ENCODE measurements around the gene CACNA1B. TPM values are rescaled to one million over a fixed set of nuclear protein-coding genes. Genes with fewer than 3 reads are reported as not detected.

CACNA1B gene
- total RNA-seq, 1 donor from 2014 or later, result 0.74 TPM

DNA sequence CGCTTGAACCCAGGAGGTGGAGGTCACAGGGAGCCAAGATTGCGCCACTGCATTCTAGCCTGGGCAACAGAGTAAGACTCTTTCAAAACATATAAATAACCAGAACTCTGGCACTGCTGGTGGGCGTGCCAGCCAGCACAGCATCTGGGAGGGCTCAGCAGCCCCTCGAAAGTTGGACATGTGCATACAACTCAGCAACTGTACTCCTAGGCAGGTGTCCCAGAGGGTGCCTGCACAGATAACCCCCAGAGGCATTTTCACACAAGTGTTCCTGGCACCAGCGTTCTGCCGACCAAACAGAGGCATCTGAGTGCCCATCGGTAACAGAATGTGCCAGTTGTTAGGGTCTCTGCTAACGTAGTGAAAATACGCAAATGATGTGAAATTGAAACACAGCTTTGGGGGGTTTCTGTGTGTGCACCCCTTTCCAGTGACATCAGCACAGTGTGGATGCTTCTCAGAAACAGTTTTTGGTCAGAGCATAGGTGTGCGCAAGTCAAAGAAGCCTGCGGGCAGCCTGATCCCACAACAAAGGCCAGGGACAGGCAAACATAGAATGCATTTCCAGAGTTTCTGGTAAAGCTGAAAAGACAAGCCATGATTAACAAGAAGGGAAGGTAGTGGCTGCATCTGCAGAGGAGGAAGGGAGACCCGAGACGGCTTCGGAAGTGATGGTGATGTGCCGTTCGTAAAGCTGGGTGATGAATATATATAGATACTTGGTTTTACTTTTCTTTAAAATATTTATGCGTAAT, 190.2 kb downstream of the CACNA1B start:
- TF ChIP-seq POLR2A (IDR thresholded peaks at IDR 0.05) (no peak), POLR2AphosphoS5 (IDR thresholded peaks at IDR 0.05; ENCODE audit: insufficient read depth in 1 of 2, low read depth in 1 of 2) (no peak)
- TF ChIP-seq, protein P1, sequence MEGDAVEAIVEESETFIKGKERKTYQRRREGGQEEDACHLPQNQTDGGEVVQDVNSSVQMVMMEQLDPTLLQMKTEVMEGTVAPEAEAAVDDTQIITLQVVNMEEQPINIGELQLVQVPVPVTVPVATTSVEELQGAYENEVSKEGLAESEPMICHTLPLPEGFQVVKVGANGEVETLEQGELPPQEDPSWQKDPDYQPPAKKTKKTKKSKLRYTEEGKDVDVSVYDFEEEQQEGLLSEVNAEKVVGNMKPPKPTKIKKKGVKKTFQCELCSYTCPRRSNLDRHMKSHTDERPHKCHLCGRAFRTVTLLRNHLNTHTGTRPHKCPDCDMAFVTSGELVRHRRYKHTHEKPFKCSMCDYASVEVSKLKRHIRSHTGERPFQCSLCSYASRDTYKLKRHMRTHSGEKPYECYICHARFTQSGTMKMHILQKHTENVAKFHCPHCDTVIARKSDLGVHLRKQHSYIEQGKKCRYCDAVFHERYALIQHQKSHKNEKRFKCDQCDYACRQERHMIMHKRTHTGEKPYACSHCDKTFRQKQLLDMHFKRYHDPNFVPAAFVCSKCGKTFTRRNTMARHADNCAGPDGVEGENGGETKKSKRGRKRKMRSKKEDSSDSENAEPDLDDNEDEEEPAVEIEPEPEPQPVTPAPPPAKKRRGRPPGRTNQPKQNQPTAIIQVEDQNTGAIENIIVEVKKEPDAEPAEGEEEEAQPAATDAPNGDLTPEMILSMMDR (IDR thresholded peaks at IDR 0.05), result no peak
- H3K27me3 ChIP-seq, result no peaks in the 10 kb centered on the region

DNA sequence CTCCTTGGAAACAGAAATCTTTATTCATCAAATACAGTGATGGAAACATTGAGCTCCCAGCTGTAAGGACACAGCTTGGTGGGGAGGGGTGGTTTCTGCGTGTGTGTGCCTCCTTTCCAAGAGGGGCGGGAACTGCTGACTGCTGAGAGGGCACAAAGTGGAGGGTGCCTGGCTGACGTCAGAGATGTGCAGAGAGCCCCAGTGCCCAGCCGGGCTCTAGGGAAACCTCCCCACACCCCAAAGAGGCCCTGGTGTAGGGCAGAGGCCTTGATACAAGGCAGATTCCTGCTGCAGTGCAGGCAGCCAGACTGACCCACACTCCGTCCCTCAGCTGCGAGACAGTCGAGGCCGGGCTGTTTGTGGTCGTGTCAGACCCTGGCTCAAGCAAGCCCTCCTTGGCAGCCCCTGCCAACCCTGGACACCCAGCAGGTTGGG, 191.0 kb downstream of the CACNA1B start:
- peak in 1 of 2 donors; percentile 76 for DNase-seq (ENCODE audit: extremely low spot score in 2 of 2)
- Histone ChIP-seq H3K27ac (no peak overlapping the region), H3K4me1 (no peaks in the 10 kb centered on the region), H3K4me3 (no peak overlapping the region), H3K9me3 (no peaks in the 10 kb centered on the region), H3K36me3 (no peaks in the 10 kb centered on the region), H3K27me3 (no peaks in the 10 kb centered on the region)
- intact Hi-C loops (cut with DNase I), result no loop called here
- TF ChIP-seq POLR2AphosphoS5 (IDR thresholded peaks at IDR 0.05; ENCODE audit: insufficient read depth in 1 of 2, low read depth in 1 of 2), result no peak
- TF ChIP-seq, protein P1 (IDR thresholded peaks at IDR 0.05), result no peak
- no peak for TF ChIP-seq POLR2A (IDR thresholded peaks at IDR 0.05)

More for the DNA sequence above, 190.2 kb downstream of the CACNA1B start:
- Histone ChIP-seq H3K9me3 (no peaks in the 10 kb centered on the region), H3K36me3 (no peaks in the 10 kb centered on the region), H3K27ac (no peak overlapping the region), H3K4me3 (no peak overlapping the region), H3K4me1 (no peaks in the 10 kb centered on the region)
- intact Hi-C loops (cut with DNase I), result no loop called here
- DNase-seq (ENCODE audit: extremely low spot score in 2 of 2), result no peak

DNA sequence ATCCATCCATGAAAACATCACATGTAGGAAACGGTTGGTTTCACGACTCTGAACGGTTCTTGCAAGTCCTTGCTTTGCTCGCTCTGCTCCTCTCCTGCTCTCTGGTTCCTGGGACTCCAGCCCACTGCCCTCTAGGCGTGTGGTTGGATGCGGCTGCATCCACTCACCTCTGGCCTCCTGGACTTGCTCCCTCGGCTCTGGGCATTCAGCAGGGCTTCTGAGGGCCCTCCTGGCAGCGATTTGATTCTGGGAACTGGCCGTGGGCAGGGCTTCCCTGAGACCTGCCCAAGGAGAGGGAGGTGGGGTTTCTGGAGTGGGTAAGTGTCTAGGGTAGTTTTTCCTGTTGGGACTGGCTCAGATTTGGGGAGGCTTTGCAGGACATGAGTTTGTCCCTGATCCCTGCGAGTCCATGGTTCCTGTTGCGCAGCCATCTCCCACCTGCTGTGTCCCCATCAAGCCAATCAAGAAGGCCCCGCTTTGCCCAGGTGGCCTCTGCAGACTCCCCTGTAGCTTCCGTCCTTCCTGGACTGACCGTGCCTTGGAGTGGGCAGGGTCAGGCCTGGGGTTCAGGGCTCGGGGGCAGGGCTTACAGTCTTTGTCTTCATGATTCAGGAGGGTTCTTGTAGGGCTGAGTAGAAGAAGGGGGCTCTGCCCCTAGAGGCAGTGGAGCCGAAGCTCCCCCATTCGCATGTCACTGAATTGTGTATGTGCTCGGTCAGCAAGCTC, 192.3 kb downstream of the CACNA1B start:
- no peaks in the 10 kb centered on the region for H3K36me3 ChIP-seq
- peak in 1 of 2 donors; percentile 81 for DNase-seq (ENCODE audit: extremely low spot score in 2 of 2)
- H3K27ac ChIP-seq, result no peak overlapping the region
- intact Hi-C loops (cut with DNase I), result no loop called here
- TF ChIP-seq POLR2AphosphoS5 (IDR thresholded peaks at IDR 0.05; ENCODE audit: insufficient read depth in 1 of 2, low read depth in 1 of 2) (no peak), POLR2A (IDR thresholded peaks at IDR 0.05) (no peak)
- TF ChIP-seq, protein P1 (IDR thresholded peaks at IDR 0.05), result no peak
- H3K4me3 ChIP-seq, result no peak overlapping the region
- H3K9me3 ChIP-seq, result no peaks in the 10 kb centered on the region
- no peaks in the 10 kb centered on the region for H3K27me3 ChIP-seq
- H3K4me1 ChIP-seq, result no peaks in the 10 kb centered on the region

DNA sequence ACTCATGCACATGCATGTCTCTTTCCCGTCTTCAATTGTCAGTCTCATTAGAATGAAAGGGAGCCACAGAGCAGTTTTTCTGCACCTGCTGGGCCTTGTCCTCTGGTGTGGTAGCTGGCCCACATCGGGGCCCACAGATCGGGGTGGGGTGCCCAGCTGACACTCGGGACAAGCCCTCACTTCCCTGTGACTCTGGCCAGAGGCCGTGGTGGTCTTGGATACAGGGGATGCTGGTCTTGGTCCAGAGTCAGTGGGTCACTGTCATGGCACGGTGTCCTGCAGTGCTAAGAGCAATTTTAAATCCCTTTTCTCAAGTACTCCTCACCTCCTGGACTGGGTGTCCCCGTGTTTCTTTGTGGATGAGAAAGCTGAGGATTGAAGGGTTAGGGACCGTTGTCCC, 193.2 kb downstream of the CACNA1B start:
- Histone ChIP-seq H3K4me3 (no peak overlapping the region), H3K9me3 (no peaks in the 10 kb centered on the region), H3K36me3 (no peaks in the 10 kb centered on the region), H3K27ac (no peak overlapping the region), H3K27me3 (no peaks in the 10 kb centered on the region), H3K4me1 (no peaks in the 10 kb centered on the region)
- TF ChIP-seq POLR2AphosphoS5 (IDR thresholded peaks at IDR 0.05; ENCODE audit: insufficient read depth in 1 of 2, low read depth in 1 of 2), result no peak
- no peak for TF ChIP-seq POLR2A (IDR thresholded peaks at IDR 0.05)
- TF ChIP-seq, protein P1 (IDR thresholded peaks at IDR 0.05), result no peak
- no peak for DNase-seq (ENCODE audit: extremely low spot score in 2 of 2)
- intact Hi-C loops (cut with DNase I), result no loop called here

DNA sequence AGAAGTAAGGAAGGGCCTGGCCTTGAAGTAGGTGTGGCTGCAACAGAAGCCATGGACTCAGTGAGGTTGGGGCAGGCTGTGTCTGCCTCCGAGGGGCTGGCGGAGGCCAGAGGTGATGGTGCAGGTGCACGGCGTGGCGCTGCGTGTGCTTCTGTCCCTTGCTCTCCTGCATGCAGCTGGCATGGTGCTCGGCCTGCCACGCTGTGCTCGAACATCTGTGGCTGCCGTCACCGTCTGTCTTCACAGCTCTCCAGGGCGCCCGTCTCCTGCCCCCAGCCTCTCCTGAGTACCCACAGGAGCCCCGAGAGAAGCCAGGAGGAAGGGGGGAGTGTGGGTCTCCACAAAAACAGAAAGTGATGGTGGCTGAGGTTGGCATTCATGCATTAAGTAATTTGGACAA, 193.7 kb downstream of the CACNA1B start:
- Histone ChIP-seq H3K36me3 (no peaks in the 10 kb centered on the region), H3K4me1 (no peaks in the 10 kb centered on the region), H3K27ac (no peak overlapping the region), H3K4me3 (no peak overlapping the region), H3K9me3 (no peaks in the 10 kb centered on the region), H3K27me3 (no peaks in the 10 kb centered on the region)
- intact Hi-C loops (cut with DNase I), result no loop called here
- TF ChIP-seq POLR2A (IDR thresholded peaks at IDR 0.05) (no peak), POLR2AphosphoS5 (IDR thresholded peaks at IDR 0.05; ENCODE audit: insufficient read depth in 1 of 2, low read depth in 1 of 2) (no peak)
- TF ChIP-seq, protein P1 (IDR thresholded peaks at IDR 0.05), result no peak
- no peak for DNase-seq (ENCODE audit: extremely low spot score in 2 of 2)

Measured in vagina (tissue), 2 donors.